Measurements from ENCODE around the gene MMS22L.

GRCh38 chr6:97120511-97120910 lies 162.5 kb downstream of the MMS22L start:
- TF ChIP-seq CTCF (IDR thresholded peaks at IDR 0.05), result no peak
- no peak for TF ChIP-seq ZFX (IDR thresholded peaks at IDR 0.05; ENCODE audit: borderline replicate concordance)
